ENCODE data around the gene KAZN.

Gene KAZN

DNA sequence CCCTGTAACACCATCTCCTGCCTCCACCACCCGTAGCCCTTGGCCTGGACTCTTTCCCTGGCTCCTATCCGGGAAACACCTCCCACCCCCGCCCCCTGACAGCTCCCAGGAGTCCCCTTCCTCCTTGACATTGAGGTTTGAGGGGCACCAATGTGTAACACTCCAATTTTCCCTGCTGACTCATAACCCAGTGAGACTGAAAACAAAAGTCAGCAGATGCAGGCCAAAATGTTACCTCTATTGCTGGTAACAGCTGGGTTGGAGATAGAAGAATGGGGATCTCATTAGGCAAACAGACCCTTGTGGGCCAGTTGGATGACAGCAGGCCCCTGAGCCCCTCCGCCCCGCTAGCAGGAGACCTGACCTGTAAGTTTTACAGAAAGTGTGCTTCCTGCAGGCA, 237.2 kb downstream of the KAZN start:
- ATAC-seq, result no peak
- Mint-ChIP-seq H3K36me3 (no peaks in the 10 kb centered on the region), H3K27ac (no peak overlapping the region), H3K9me3 (peaks cover 2% of the 10 kb centered on the region), H3K4me3 (no peak overlapping the region), H3K27me3 (peaks cover 5% of the 10 kb centered on the region), H3K4me1 (no peaks in the 10 kb centered on the region)

DNA sequence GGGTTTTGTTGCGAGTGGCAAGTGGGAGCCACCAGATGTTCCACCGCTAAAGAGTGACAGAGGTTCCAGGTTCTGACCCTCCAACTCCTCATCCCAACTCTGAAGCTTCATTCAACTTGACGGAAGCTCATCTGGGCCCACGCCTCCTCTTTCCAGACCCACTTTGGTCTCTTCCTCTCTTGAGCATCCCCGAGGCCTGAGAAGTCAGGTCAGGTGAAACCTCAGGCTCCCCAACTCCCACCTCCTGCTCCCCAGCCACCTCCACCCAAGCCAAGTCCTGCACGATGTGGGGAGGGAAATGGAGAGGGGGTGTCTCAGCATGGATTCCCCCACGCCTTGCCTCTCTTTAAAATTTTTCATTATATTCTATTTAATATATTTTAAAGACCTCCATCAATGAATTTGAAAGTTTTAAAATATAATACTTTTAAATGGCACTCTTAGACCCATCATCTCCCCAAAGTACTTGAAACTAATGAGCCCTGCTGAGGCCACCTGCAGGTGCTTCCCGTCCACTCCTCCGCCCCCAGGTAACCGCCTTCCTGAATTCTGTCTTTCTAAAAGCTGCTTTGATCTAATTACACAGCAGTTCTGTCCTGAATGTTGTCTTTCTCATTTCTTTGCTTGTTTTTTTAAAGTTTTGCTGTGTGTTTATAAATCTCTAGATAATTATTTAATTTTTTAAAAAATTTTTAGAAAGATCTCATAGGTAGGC, 238.1 kb downstream of the KAZN start:
- Mint-ChIP-seq H3K27ac (no peak overlapping the region), H3K36me3 (no peaks in the 10 kb centered on the region), H3K27me3 (peaks cover 6% of the 10 kb centered on the region), H3K4me3 (no peak overlapping the region), H3K9me3 (peaks cover 4% of the 10 kb centered on the region), H3K4me1 (no peaks in the 10 kb centered on the region)
- no peak for ATAC-seq

DNA sequence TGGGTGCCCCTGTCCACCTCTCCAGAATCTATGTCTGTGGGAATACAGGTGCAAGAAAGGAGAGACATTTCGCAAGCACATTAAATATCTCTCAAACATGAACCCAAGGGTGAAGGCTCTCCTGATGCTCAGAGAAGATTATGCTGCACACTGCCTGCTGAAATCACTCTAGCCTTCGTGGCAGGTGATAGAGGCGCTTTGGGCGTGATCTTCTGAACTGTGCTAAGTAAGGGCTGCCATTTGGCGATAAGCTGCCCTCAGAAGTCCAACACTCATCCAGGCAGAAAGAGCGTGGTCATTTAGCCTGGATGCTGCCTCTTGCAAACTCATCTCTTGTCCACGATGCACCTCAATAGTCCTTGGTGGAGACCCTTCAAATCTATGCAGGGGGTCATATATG, 241.9 kb downstream of the KAZN start:
- Mint-ChIP-seq H3K36me3 (peaks cover 6% of the 10 kb centered on the region), H3K4me1 (no peaks in the 10 kb centered on the region), H3K9me3 (peaks cover 23% of the 10 kb centered on the region), H3K4me3 (no peak overlapping the region), H3K27ac (no peak overlapping the region), H3K27me3 (peaks cover 16% of the 10 kb centered on the region)
- ATAC-seq, result no peak

DNA sequence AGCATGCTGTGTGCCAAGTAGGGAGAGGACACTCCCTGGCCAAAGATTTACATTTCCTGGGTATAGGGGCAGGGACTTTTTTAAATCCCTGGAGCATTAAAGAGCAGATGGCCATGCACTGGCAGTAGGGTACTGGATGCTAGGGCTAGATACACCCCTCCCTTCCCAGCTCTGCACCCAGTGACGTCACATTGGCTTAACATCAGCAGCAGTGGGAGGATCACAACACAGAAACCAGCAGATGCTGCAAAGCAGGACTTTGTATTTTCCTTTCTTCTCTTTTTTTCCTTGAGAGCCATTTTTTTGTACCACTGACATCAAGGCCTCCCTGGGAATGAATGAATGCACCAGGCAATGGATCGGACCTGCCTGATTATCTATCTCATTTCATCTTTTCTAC, 243.0 kb downstream of the KAZN start:
- H3K4me3 Mint-ChIP-seq, result no peak overlapping the region
- peaks cover 16% of the 10 kb centered on the region for H3K27me3 Mint-ChIP-seq
- ATAC-seq, result no peak
- H3K4me1 Mint-ChIP-seq, result no peaks in the 10 kb centered on the region
- peaks cover 23% of the 10 kb centered on the region for H3K9me3 Mint-ChIP-seq
- H3K27ac Mint-ChIP-seq, result no peak overlapping the region
- H3K36me3 Mint-ChIP-seq, result peaks cover 6% of the 10 kb centered on the region

DNA sequence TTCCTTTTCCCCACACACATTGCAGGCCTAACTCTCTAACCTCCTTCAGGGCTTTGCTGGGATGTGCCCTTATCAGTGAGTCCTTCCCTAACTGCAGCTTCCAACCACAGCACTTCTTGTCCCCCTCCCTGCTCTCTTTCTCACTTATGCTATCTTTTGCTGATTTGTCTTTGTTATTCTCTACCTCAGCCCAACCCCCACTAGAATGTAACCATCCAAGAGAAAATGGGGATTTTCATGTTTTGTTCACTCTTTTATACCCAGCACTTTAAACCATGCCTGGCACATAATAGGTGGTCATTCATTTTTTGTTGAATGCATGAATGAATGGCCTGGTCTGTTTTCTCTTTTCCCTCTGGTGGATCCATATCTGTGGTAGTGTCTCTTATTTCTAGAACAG, 243.5 kb downstream of the KAZN start:
- Mint-ChIP-seq H3K4me3 (no peak overlapping the region), H3K27me3 (peaks cover 16% of the 10 kb centered on the region), H3K27ac (no peak overlapping the region), H3K9me3 (peaks cover 23% of the 10 kb centered on the region), H3K4me1 (no peaks in the 10 kb centered on the region), H3K36me3 (peaks cover 6% of the 10 kb centered on the region)
- no peak for ATAC-seq

DNA sequence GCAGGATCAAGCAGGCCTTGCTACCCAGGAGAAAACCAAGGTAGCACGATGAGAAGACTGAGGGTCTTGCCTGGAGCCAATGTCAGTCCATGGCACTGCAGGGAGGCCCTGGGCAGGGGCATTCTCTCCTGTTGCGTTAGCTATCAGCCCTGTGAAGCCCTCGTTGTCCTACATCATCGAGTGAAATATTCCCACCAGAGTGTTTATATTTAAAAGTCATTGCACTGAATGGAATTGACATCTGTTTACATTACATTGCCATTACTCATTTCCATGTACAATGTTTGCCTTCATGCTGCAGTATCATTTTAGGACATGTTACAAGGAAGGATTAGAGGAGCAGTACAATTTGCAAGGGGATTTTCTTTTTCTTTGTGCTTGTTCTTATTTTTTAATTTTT, 243.9 kb downstream of the KAZN start:
- no peak for ATAC-seq
- peaks cover 23% of the 10 kb centered on the region for H3K9me3 Mint-ChIP-seq
- no peaks in the 10 kb centered on the region for H3K4me1 Mint-ChIP-seq
- H3K36me3 Mint-ChIP-seq, result peaks cover 6% of the 10 kb centered on the region
- H3K27me3 Mint-ChIP-seq, result peaks cover 16% of the 10 kb centered on the region
- no peak overlapping the region for H3K27ac Mint-ChIP-seq
- H3K4me3 Mint-ChIP-seq, result no peak overlapping the region

DNA sequence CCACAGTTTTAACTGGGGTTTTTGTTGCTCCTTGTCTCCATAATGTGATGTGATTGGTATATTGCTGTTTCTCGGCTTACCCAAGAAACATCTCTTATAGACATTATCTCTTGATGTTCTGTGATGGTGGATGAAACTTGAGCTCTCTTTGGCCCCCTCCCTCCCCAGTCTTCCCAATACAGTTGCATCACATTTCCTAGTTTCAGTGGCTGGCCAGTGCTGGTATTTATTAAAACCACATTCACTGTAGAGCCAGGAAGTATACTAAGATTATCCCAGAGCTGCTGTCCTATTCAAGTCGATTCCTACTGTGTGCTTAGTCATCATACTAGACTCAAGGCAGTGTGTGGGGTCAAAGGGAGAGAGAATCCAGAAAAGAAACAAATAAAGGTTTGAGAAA, 244.4 kb downstream of the KAZN start:
- Mint-ChIP-seq H3K27me3 (peaks cover 16% of the 10 kb centered on the region), H3K9me3 (peaks cover 23% of the 10 kb centered on the region), H3K4me1 (no peaks in the 10 kb centered on the region), H3K27ac (no peak overlapping the region), H3K4me3 (no peak overlapping the region), H3K36me3 (peaks cover 6% of the 10 kb centered on the region)
- no peak for ATAC-seq

DNA sequence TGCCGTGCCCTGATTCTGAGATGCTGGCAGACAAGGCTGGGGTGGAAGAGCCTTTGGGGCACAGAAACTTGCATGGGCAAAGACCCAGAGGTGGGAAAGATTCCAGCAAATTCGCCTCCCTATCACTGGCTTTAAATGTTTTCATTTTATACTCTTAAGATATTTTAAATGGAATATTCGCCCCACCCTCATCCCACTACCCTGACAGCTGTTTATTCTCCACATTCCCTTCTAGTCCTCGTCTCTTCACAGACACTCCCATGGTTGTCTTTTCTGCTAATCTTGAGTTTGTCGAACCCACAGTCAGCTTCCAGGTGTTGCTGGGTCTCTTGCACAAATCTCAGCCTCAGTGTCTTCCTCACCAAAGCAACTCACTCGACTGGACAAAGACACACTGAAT, 245.0 kb downstream of the KAZN start:
- H3K9me3 Mint-ChIP-seq, result peaks cover 23% of the 10 kb centered on the region
- H3K36me3 Mint-ChIP-seq, result peaks cover 6% of the 10 kb centered on the region
- no peak overlapping the region for H3K27ac Mint-ChIP-seq
- ATAC-seq, result no peak
- H3K4me1 Mint-ChIP-seq, result no peaks in the 10 kb centered on the region
- H3K4me3 Mint-ChIP-seq, result no peak overlapping the region
- peaks cover 16% of the 10 kb centered on the region for H3K27me3 Mint-ChIP-seq

DNA sequence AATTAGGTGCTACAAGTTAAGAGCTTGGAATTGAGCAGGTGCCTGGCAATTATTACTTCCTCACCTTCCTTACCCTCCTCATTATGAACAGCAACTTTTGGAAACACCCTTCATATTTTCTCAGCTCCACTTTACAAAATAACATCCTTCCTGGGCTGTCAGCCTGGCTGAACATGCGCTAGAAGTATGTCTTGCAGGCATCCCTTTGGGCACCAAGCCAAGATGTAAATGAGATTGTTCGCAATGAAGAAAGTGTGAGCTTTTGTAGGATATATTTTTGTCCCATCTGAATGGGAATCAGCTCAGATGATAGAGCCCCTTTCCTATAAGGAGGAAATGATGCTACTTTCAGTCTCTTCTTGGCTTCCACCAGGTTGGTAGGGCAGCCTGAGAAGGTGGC, 245.9 kb downstream of the KAZN start:
- Mint-ChIP-seq H3K27ac (no peak overlapping the region), H3K4me1 (no peaks in the 10 kb centered on the region), H3K27me3 (peaks cover 16% of the 10 kb centered on the region), H3K4me3 (no peak overlapping the region), H3K9me3 (peaks cover 23% of the 10 kb centered on the region), H3K36me3 (peaks cover 6% of the 10 kb centered on the region)
- ATAC-seq, result no peak

DNA sequence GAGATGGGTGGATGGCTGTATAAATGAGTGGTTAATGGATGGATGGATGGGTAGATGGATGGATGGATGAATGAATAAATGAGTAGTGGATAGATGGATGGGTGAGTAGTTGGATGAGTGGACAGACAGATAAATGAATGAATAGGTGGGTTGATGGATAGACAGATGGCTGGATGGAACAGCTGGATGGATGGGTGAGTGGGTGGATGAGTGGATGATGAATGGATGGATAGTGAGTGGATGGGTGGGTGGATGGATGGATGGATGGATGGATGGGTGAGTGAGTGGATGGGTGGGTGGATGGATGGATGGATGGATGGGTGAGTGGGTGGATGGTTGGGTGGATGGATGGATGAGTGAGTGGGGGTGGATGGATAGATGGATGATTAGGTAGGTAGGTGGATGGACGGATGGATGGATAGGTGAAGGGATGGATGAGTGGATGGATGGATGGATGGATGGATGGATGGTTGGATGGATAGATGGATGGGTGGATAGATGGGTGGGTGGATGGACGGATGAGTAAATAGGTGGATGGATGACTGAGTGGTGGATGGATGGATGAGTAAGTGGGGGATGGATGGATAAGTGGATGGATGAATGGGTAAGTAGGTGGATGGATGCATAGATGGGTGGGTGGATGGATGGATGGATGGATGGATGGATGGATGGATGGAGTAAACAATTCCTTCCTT, 246.6 kb downstream of the KAZN start:
- peaks cover 6% of the 10 kb centered on the region for H3K36me3 Mint-ChIP-seq
- ATAC-seq, result no peak
- no peak overlapping the region for H3K4me3 Mint-ChIP-seq
- H3K9me3 Mint-ChIP-seq, result peaks cover 23% of the 10 kb centered on the region
- H3K27ac Mint-ChIP-seq, result no peak overlapping the region
- peaks cover 16% of the 10 kb centered on the region for H3K27me3 Mint-ChIP-seq
- H3K4me1 Mint-ChIP-seq, result no peaks in the 10 kb centered on the region

DNA sequence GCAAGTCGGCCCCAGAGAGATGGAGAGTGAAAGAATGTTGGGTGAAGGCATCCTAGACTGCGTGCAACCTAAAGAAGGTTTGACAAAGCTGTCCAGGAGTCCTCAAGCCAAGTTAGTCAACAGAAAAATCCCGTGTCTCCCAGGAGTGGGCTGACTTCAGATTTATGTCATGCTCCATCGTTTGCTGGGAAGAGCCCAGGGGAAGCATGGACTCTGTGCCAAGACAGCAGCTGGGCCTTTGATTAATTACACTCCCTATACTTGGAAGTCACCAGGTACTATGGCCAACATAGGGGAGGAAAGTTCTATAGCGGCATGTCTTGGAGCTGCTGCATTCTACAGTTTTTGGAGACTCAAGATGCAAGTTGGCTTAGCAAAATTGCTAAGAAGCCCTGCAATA, 247.4 kb downstream of the KAZN start:
- Mint-ChIP-seq H3K9me3 (peaks cover 20% of the 10 kb centered on the region), H3K27me3 (peaks cover 10% of the 10 kb centered on the region), H3K4me1 (no peaks in the 10 kb centered on the region), H3K27ac (no peak overlapping the region), H3K36me3 (peaks cover 6% of the 10 kb centered on the region), H3K4me3 (no peak overlapping the region)
- ATAC-seq, result no peak

DNA sequence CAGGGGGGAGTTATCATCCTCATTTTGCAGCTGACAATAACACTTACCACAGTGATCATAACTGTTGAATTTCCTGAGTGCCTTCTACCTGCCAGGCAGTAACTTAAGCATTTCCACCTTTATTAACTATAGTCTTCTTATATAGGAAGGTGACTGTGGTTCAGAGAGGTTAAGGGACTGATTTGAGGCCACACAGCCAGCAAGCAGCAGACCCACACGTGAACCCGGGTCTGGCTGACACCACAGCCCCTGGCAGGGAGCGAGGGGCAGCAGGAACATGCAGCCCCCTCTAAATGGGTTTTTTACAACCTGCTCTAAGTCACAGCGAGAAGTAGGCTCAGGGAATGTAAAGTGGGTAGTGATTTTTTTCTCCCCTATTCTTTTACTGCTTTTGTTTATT, 248.2 kb downstream of the KAZN start:
- Mint-ChIP-seq H3K4me3 (no peak overlapping the region), H3K27ac (no peak overlapping the region), H3K9me3 (peaks cover 18% of the 10 kb centered on the region), H3K36me3 (peaks cover 5% of the 10 kb centered on the region), H3K4me1 (no peaks in the 10 kb centered on the region), H3K27me3 (peaks cover 10% of the 10 kb centered on the region)
- no peak for ATAC-seq

DNA sequence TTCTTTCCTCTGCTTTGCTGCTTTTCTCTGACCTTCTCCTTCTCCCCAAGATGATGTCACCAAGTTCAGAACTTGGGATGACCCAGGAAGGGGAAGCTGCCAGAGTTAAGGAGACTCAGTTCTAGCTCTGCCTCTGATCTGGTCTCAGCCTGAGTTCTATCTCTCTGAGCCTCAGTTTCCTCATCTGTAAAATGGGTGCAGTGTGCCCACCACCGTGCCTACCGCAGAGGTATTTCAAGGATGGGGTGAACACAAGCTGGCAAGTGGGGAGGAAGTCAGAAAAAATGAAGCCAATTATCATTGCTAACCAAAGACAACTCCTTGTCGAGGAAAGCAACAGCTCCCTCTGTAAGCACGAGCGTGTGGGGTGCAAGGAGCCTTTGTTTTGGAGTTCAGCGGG, 249.7 kb downstream of the KAZN start:
- peaks cover 10% of the 10 kb centered on the region for H3K27me3 Mint-ChIP-seq
- no peaks in the 10 kb centered on the region for H3K4me1 Mint-ChIP-seq
- ATAC-seq, result no peak
- no peaks in the 10 kb centered on the region for H3K36me3 Mint-ChIP-seq
- H3K9me3 Mint-ChIP-seq, result peaks cover 9% of the 10 kb centered on the region
- no peak overlapping the region for H3K27ac Mint-ChIP-seq
- no peak overlapping the region for H3K4me3 Mint-ChIP-seq

DNA sequence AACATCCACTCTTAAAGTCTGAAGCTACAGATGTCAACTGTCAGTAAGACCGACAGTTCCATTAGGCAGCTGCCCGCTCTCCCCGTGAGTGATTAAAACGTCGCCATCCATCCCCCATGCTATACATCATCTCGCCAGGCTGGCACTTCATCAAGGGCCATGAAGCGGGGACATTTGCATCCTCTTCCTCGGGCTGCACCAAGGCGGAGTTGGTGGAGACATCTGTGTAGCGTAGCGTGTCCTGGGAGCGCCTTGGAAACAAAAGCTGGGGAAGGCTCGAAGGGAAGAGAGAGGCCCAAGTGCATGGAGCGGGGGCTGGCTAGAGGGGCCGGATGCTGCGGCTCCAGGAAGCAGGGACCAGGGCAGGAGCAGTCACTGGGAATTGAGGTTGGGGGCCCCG, 250.1 kb downstream of the KAZN start:
- Mint-ChIP-seq H3K4me3 (no peak overlapping the region), H3K27me3 (peaks cover 10% of the 10 kb centered on the region)

DNA sequence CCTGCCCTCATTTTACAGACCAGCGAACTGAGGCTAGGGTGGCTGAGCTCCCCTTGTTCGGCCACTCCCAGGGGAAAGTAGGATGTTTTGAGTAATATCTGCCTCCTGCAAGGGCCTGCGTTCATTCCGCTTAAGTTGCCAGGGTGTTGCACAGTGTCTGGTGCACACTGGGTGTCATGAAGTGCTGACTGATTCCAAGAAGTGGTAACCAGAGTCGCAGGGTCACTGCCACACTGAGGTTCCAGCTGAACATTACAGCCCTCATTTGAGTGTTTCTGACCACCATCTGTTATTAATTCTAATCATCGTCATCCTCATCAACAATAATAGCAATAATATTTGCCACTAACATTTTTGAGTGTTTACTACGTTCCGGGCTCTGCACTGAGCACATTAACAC, 250.6 kb downstream of the KAZN start:
- H3K27me3 Mint-ChIP-seq, result peaks cover 10% of the 10 kb centered on the region
- no peaks in the 10 kb centered on the region for H3K36me3 Mint-ChIP-seq
- no peak overlapping the region for H3K27ac Mint-ChIP-seq
- H3K9me3 Mint-ChIP-seq, result peaks cover 8% of the 10 kb centered on the region
- H3K4me1 Mint-ChIP-seq, result no peaks in the 10 kb centered on the region
- ATAC-seq, result no peak
- no peak overlapping the region for H3K4me3 Mint-ChIP-seq

More for the DNA sequence above, 250.1 kb downstream of the KAZN start:
- Mint-ChIP-seq H3K4me1 (no peaks in the 10 kb centered on the region), H3K9me3 (peaks cover 8% of the 10 kb centered on the region), H3K27ac (no peak overlapping the region), H3K36me3 (no peaks in the 10 kb centered on the region)
- ATAC-seq, result no peak

DNA sequence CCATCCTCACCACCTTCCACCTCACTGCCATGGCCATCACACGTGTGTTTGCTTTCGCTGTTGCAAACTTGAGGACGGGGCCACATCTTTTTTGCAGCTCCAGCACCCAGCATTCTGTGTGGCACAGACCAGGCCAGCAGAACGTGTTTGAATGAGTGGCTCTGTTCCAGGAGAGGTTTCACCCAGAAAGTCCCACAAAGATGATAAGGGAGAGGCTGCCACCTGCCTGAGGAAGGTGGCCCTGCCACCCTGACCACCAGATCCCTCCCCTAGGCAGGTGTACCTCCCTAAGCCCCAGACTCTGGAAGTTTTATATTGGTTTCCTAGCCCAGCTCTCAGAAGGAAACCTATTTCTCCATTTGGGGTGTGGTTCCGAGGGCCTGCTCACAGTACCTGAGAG, 252.1 kb downstream of the KAZN start:
- Mint-ChIP-seq H3K27me3 (no peaks in the 10 kb centered on the region), H3K4me3 (no peak overlapping the region), H3K36me3 (no peaks in the 10 kb centered on the region), H3K4me1 (no peaks in the 10 kb centered on the region), H3K27ac (no peak overlapping the region), H3K9me3 (no peaks in the 10 kb centered on the region)
- ATAC-seq, result no peak

Data from stimulated activated memory B cell treated with anti-CD40 and anti-IgM and Interleukin-4, amounts not matched to agents 10 μg/mL and 1 μg/mL and 100 μg/mL, for 72 hours (primary cell).